ENCODE data around the gene SLC22A15. TPM values are rescaled to one million over a fixed set of nuclear protein-coding genes. Genes with fewer than 3 reads are reported as not detected.

Gene SLC22A15
- polyA plus RNA-seq, 1 donor (not counting 4 experiments of a cell fraction or from before 2014, with no cell fraction given), result 14.9 TPM

DNA sequence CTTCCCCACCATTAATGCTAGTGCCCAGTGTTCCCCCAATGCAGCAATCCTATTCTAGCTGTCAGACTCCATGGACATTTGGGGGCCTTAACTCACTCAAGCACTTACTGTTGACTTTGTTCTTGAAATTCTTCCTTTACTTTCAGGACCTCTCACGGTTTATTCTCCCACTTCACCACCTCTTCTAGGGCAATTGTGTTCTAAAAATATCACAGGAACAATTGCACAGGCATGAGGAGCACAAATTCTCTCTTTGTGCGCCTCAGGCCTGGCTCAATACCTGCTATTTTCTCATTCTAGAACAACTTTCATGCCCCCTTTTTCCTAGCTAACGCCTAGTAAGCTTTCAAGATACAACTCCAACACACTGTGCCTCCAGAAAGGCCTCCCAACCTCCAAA is 142.2 kb downstream of the SLC22A15 start:
- Histone ChIP-seq H3K36me3 (ENCODE audit: control insufficient read depth in 2 of 2, extremely low read depth in 1 of 2, insufficient read depth in 2 of 2, low read length in 2 of 2) (peaks cover 0 to 1% of the 10 kb centered on the region in 2 experiments), H3K9ac (ENCODE audit: control insufficient read depth, extremely low read depth, insufficient read depth, low read length) (no peak overlapping the region), H3K9me1 (ENCODE audit: control insufficient read depth, extremely low read depth, insufficient read depth, low read length) (no peaks in the 10 kb centered on the region), H3K79me2 (ENCODE audit: control insufficient read depth, insufficient read depth, low read length) (no peaks in the 10 kb centered on the region), H3K4me3 (ENCODE audit: control insufficient read depth in 2 of 3, extremely low read depth in 1 of 3, insufficient read depth in 2 of 3, low read depth in 1 of 3, low read length in 3 of 3) (no peak overlapping the region), H3K9me3 (ENCODE audit: control insufficient read depth, low read depth, low read length) (no peaks in the 10 kb centered on the region), H3K4me1 (ENCODE audit: control insufficient read depth, extremely low read depth, insufficient read depth, low read length) (peaks cover 13% of the 10 kb centered on the region), H3K27ac (ENCODE audit: control insufficient read depth, insufficient read depth, low read length) (no peak overlapping the region), H3K27me3 (ENCODE audit: control insufficient read depth, extremely low read depth, insufficient read depth, low read length) (no peaks in the 10 kb centered on the region), H2AFZ (ENCODE audit: control insufficient read depth, low read length) (no peak overlapping the region), H4K20me1 (ENCODE audit: control insufficient read depth, extremely low read depth, insufficient read depth, low read length) (no peaks in the 10 kb centered on the region), H3K4me2 (ENCODE audit: control insufficient read depth, extremely low read depth, insufficient read depth, low read depth, low read length) (no peak overlapping the region)
- no peak for DNase-seq (ENCODE audit: low read depth, low spot score)
- TF ChIP-seq, protein P1, sequence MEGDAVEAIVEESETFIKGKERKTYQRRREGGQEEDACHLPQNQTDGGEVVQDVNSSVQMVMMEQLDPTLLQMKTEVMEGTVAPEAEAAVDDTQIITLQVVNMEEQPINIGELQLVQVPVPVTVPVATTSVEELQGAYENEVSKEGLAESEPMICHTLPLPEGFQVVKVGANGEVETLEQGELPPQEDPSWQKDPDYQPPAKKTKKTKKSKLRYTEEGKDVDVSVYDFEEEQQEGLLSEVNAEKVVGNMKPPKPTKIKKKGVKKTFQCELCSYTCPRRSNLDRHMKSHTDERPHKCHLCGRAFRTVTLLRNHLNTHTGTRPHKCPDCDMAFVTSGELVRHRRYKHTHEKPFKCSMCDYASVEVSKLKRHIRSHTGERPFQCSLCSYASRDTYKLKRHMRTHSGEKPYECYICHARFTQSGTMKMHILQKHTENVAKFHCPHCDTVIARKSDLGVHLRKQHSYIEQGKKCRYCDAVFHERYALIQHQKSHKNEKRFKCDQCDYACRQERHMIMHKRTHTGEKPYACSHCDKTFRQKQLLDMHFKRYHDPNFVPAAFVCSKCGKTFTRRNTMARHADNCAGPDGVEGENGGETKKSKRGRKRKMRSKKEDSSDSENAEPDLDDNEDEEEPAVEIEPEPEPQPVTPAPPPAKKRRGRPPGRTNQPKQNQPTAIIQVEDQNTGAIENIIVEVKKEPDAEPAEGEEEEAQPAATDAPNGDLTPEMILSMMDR (optimal IDR thresholded peaks at IDR 0.05 in 1 of 3, IDR thresholded peaks at IDR 0.05 in 1 of 3, conservative IDR thresholded peaks at IDR 0.05 in 1 of 3; ENCODE audit: extremely low read depth in 1 of 3, insufficient read depth in 2 of 3, low read length in 3 of 3), result no peak
- no peak for TF ChIP-seq EZH2 (IDR thresholded peaks at IDR 0.05; ENCODE audit: low read length)
- dilution Hi-C loops (cut with MboI; ENCODE audit: extremely low pct_ligation_motif_present, low sequenced_read_pairs), result no loop called here
- FAIRE-seq, result no peak

Other genes starting within 250 kb of the SLC22A15 start
- 0.02 to 0.06 TPM (median 0.04 TPM) in 3 replicates for gene CASQ2, start 207.8 kb upstream of the SLC22A15 start, polyA plus RNA-seq
- 0.19 to 0.27 TPM (median 0.21 TPM) in 3 replicates for gene NHLH2, start 135.4 kb upstream of the SLC22A15 start, polyA plus RNA-seq
- 0.20 to 0.57 TPM (median 0.29 TPM) in 3 replicates for gene MAB21L3, start 134.9 kb downstream of the SLC22A15 start, polyA plus RNA-seq

Measured in keratinocyte (primary cell).